Measurements from ENCODE around the gene NR1H2. TPM values are rescaled to one million over a fixed set of nuclear protein-coding genes. Genes with fewer than 3 reads are reported as not detected.

Gene NR1H2
- total RNA-seq: 10 to 100 TPM; 68.9 to 73.9 TPM

GRCh38 chr19:50376166-50377050, at the start of gene NR1H2:
TSS of gene NR1H2 (plus strand) at chr19:50376457. CDS start at chr19:50377606, 1,149 bp downstream.

GRCh38 chr19:50329146-50329925, 46.9 kb upstream of the NR1H2 start, which contains the start of gene KCNC3:
TSS of gene KCNC3 (minus strand) at chr19:50329377. CDS start at chr19:50329082, 295 bp downstream.

DNA sequence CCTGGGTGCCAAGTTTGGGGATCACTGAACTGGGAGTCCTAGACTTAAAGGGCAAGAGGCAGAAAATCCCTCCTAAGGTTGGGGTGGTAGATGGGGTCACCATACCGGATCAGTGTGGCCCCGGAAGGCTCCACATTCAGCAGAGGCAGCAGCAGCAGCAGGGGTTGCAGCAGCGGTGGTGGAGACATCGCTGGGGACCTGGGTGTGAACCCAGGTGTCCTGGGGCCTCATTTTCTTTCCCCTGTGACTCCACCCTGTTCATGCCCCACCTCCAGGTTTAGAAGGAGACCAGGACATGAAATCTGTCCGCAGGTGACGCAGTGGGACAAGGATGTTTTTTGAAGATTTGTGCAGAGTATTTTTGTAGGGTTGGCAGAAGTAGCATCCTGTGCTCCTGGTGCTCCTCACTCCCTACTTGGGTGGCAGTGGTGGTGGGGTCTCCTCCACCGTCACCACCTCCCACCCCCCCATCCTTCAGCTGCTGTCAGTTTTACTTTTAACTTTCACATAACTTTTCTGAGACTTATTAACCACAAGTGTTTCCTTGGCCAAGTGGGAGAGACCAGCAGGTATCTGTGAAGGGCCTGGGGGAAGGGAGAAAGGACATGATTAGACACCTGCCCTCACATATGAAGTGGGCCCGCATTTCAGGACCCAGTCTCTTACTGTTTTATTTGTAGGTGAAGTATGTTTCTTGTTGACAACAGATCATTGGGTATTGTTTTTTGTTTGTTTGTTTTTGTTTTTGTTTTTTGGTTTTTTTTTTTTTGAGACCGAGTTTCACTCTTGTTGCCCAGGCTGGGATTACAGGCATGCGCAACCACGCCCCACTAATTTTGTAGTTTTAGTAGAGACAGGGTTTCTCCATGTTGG, 10.6 kb upstream of the NR1H2 start, which contains the start of gene NAPSA:
TSS of gene NAPSA (minus strand) at position 206 of the 873 bp plus-strand sequence. CDS start at position 188, 18 bp downstream.

DNA sequence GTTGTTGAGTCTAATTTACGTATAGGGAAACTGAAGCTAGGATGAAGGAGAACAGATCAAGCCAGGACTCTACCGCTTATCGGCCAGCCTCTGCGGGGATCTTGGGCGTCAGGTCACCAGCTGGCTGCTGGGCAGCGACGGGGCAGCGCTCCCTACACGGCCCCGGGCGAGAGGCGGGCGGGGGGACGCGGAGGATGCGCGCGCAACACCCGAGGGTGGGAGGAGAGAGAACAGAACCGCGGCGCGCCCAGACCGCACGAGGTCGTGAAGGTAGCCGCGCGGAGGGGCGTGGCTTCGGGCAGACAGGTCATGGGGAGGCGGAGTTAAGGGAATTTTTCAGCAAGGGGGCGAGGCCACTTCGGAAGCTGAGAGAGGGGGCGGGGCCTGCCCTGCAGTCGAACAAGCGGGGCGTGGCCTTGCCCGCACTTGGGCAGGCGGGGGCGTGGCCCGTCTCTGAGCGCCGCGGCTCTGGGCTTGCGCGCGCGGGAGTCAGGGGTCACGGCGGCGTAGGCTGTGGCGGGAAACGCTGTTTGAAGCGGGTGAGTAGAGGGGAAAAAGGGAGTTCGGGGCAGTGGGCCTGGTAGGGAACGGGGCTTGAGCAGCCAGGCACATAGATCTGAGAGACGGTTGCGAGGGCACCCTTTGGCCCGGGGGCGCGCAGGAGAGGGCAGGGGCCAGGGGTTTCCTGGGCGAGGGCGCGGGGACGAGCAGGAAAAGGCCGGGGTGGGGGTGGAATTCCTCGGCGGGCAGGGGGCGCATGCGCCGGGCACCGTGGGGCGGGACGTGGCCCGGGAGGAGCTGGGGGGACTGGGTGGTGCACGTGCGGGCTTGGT, 7.8 kb downstream of the NR1H2 start, which contains the start of gene POLD1:
TSS of gene POLD1 (plus strand) at position 496 of the 833 bp plus-strand sequence. CDS start 14,505 bp downstream, outside the sequence.

DNA sequence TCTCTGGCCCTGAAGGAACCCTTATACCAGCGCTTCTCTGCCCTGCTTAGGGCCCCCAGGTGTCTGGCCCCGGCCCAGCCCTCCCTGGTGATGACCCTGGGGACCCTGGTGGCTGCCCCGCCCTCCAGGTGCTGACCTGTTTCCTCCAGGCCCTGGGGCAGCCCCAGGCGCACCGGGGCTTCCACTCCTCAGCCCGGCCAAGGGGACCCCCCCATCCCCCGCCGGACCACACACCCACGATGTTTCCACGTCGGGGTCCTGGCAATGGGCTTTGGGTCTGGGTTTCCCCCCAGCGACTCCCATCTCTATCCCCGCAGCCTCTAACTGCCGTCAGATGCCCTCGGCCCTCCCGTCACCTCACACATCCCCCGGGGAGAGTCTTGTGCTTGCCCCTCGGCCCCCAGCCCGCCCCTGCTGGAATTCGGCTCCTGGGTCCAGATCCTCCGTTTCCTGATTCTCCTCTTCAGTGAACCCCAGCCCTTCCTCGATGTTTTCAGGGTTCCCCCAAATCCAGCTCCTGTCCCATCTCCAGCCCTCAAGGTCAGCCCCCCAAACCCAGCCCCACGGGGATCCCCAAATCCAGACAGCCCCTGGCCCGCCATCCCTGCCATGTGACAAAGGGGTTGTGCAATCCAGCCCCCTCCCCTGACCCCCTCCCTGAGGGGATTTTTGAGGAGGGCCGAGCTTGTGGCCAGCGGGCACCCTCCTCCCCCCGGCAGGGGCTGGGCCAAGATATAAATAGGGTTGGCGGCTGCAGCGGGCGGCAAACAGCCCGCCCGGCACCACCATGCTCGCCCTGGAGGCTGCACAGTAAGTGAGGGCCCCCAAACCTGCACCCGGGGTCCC, 42.1 kb downstream of the NR1H2 start, which contains the start of gene SPIB:
TSS of gene SPIB (plus strand) at position 763 of the 846 bp plus-strand sequence. CDS start at position 788, 25 bp downstream.

DNA sequence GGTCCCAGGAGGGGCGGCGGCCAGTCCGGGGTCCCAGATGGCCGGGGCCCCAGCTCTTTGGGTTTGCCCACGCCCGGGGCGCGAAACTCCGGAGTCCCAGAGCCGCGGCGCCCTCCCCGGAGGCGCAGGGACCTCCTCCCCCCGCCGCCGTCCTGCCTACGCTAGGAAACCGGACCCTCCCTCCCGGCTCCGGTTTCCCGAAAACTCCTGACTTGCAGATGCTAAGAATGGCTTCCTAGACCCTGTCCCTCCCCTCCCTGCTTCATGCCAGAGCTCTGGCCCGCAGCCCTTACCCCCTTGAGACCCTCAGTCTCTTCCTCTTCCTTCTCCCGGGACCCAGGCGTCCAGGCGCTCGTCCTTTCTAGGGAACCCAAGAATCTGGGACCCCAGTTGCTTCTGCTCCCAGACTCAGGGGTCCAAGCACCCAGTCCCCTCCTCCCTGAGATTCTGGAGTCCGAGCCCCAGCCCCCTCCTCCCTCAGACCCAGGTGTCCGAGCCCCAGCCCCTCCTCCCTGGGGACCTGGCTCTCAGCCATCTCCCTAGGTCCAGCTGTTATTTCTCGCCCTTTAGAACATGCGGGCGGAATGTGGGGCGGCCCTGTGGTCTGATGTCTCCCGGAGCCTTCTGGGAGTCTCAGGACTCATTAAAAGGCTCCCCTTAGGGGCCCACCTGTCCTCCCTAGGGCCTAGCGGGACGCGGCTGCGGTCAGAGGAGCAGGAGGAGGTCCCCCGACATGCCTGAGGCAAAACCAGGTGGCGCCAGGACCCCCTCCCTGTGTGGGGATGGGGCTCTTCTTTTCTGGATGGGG, 56.2 kb downstream of the NR1H2 start, which contains the start of gene MYBPC2:
TSS of gene MYBPC2 (plus strand) at position 672 of the 808 bp plus-strand sequence. CDS start at position 734, 62 bp downstream.

Other genes with a start within 250 kb of the NR1H2 start
- not detected for gene IZUMO2, start 213.2 kb upstream of the NR1H2 start, total RNA-seq
- not detected for gene MYH14, start 172.8 kb upstream of the NR1H2 start, total RNA-seq
- 1 to 10 TPM; 4.3 to 4.9 TPM for gene KCNC3, start 47.1 kb upstream of the NR1H2 start, total RNA-seq
- 1 to 10 TPM; 3.0 to 4.5 TPM for gene NAPSA, start 10.8 kb upstream of the NR1H2 start, total RNA-seq
- gene POLD1, start 7.9 kb downstream of the NR1H2 start, total RNA-seq: 100 to 1,000 TPM; 108 to 116 TPM
- gene SPIB, start 42.5 kb downstream of the NR1H2 start, total RNA-seq: under 1 TPM; 0.53 to 0.73 TPM
- under 1 TPM; 0.12 to 0.66 TPM for gene MYBPC2, start 56.4 kb downstream of the NR1H2 start, total RNA-seq
- gene EMC10, start 100.0 kb downstream of the NR1H2 start, total RNA-seq: 10 to 100 TPM; 65.7 to 66.9 TPM
- gene GARIN5A, start 100.4 kb downstream of the NR1H2 start, total RNA-seq: under 1 TPM in 1 of 2 experiments, not detected in 1; 0.15 TPM
- gene JOSD2, start 134.7 kb downstream of the NR1H2 start, total RNA-seq: 10 to 100 TPM; 39.2 to 42.9 TPM
- not detected for gene ASPDH, start 137.5 kb downstream of the NR1H2 start, total RNA-seq
- not detected for gene LRRC4B, start 192.0 kb downstream of the NR1H2 start, total RNA-seq

Measured in activated naive CD4-positive, alpha-beta T cell treated with anti-CD3 and anti-CD28 coated beads, Interleukin-2, amount 10 ng/mL, durations not matched to agents 5 hours and 36 hours (primary cell).